ENCODE measurements around the gene CEL. TPM values are rescaled to one million over a fixed set of nuclear protein-coding genes. Genes with fewer than 3 reads are reported as not detected.

CEL gene
- total and polyA plus RNA-seq, 10 of the 15 experiments (the other 5 are each of a cell fraction or from before 2014, with no cell fraction given), result 0.05 to 4.1 (median 0.29) TPM; not detected in 2

DNA sequence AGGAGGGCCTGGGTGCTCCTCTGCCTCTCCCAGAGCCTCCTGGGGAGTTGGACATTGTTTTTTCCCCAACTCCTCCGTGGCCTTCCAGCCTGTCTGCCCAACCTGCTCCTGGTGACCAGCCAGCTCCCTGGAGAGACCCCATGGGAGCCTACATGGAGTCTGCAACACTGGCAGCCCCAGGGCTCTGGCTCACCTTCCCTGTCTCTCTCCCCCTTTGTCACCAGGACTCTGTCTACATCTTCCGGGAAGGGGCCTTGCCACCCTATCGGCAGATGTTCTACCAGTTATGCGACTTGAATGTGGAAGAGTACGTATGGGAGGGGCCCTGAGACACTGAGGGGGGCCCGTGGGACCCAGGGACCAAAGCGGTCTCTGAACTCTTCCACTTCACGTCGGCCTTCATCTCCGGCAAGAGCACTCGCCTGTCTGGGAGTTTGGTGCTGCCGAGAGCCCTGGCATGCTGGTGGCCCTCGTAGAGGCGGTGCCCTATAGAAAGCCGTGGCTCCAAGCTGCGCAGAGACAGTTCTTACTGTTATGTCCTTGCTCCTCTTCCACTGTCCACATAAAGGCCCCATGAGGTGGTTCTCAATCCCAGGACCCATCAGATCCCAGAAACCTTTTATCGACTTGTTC is 5.9 kb upstream of the CEL start:
- H3K27ac ChIP-seq (ENCODE audit: control insufficient read depth, insufficient read depth), result no peak overlapping the region
- H3K9ac ChIP-seq (ENCODE audit: control insufficient read depth, insufficient read depth, low read length), result no peak overlapping the region
- ATAC-seq, result no peak
- no TSS peak for BruUV-seq (replicated peaks)
- no peaks in the 10 kb centered on the region for H3K27me3 ChIP-seq (replicated peaks in 1 of 2; ENCODE audit: control insufficient read depth in 2 of 2, insufficient read depth in 2 of 2, low read length in 1 of 2)
- H2AFZ ChIP-seq (ENCODE audit: control insufficient read depth, low read depth, low read length), result no peak overlapping the region
- WGBS (ENCODE audit: insufficient coverage, insufficient replicate concordance, low lambda C conversion rate, missing lambda C conversion rate), result 97% methylated on average over 17 of the region's 17 CpGs
- CTCF ChIA-PET, result interaction anchor here (1.1 to 2.1 kb wide), 2 partner anchors 34 to 89 kb away, joined by 3 to 4 read pairs; no protein-coding TSS in a partner anchor
- FAIRE-seq, result no peak
- POLR2A ChIA-PET, result no interaction called here
- H3K4me1 ChIP-seq (ENCODE audit: control insufficient read depth, insufficient read depth, low read length), result peaks cover 24% of the 10 kb centered on the region
- SMC1A ChIA-PET (ENCODE audit: uncharacterized antibody, unreplicated experiment), result no interaction called here
- DNase-seq (ENCODE audit: low read depth, low spot score), result no peak
- RAD21 ChIA-PET (ENCODE audit: unreplicated experiment), result no interaction called here
- H3K36me3 ChIP-seq (ENCODE audit: control insufficient read depth in 2 of 2, insufficient read depth in 2 of 2, low read length in 1 of 2), result peaks cover 10 to 33% of the 10 kb centered on the region in 2 experiments; a peak in 3 of 4 replicates
- intact Hi-C loops (cut with micrococcal nuclease; ENCODE audit: unreplicated experiment), result no loop called here
- no peak overlapping the region for H3K4me2 ChIP-seq (ENCODE audit: control insufficient read depth, insufficient read depth)
- in situ Hi-C loops (cut with MboI), result no loop called here
- no peaks in the 10 kb centered on the region for H3K9me3 ChIP-seq (replicated peaks; ENCODE audit: control insufficient read depth, insufficient read depth, low read length)
- H3K4me3 ChIP-seq, result no peak overlapping the region
- no peaks in the 10 kb centered on the region for H3K79me2 ChIP-seq (ENCODE audit: control insufficient read depth, insufficient read depth, low read length)
- no peaks in the 10 kb centered on the region for H4K20me1 ChIP-seq (ENCODE audit: control insufficient read depth, insufficient read depth)
- TF ChIP-seq, protein P1, sequence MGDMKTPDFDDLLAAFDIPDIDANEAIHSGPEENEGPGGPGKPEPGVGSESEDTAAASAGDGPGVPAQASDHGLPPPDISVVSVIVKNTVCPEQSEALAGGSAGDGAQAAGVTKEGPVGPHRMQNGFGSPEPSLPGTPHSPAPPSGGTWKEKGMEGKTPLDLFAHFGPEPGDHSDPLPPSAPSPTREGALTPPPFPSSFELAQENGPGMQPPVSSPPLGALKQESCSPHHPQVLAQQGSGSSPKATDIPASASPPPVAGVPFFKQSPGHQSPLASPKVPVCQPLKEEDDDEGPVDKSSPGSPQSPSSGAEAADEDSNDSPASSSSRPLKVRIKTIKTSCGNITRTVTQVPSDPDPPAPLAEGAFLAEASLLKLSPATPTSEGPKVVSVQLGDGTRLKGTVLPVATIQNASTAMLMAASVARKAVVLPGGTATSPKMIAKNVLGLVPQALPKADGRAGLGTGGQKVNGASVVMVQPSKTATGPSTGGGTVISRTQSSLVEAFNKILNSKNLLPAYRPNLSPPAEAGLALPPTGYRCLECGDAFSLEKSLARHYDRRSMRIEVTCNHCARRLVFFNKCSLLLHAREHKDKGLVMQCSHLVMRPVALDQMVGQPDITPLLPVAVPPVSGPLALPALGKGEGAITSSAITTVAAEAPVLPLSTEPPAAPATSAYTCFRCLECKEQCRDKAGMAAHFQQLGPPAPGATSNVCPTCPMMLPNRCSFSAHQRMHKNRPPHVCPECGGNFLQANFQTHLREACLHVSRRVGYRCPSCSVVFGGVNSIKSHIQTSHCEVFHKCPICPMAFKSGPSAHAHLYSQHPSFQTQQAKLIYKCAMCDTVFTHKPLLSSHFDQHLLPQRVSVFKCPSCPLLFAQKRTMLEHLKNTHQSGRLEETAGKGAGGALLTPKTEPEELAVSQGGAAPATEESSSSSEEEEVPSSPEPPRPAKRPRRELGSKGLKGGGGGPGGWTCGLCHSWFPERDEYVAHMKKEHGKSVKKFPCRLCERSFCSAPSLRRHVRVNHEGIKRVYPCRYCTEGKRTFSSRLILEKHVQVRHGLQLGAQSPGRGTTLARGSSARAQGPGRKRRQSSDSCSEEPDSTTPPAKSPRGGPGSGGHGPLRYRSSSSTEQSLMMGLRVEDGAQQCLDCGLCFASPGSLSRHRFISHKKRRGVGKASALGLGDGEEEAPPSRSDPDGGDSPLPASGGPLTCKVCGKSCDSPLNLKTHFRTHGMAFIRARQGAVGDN (IDR thresholded peaks at IDR 0.05), result no peak
- no peak for TF ChIP-seq ZNF24 (IDR thresholded peaks at IDR 0.05)
- no peak for TF ChIP-seq YY1 (IDR thresholded peaks at IDR 0.05; ENCODE audit: low read depth, low read length)
- TF ChIP-seq KLF5 (IDR thresholded peaks at IDR 0.05; ENCODE audit: partially characterized antibody), result no peak
- TF ChIP-seq RUNX3 (IDR thresholded peaks at IDR 0.05; ENCODE audit: low read length), result no peak
- no peak for TF ChIP-seq CUX1 (IDR thresholded peaks at IDR 0.05; ENCODE audit: insufficient replicate concordance, low read depth, low read length)
- no peak for TF ChIP-seq JUNB (IDR thresholded peaks at IDR 0.05)
- no peak for TF ChIP-seq JUND (IDR thresholded peaks at IDR 0.05; ENCODE audit: low read depth, low read length)
- no peak for TF ChIP-seq SMC3 (IDR thresholded peaks at IDR 0.05; ENCODE audit: borderline replicate concordance, low read length)
- no peak for TF ChIP-seq BMI1 (IDR thresholded peaks at IDR 0.05; ENCODE audit: borderline replicate concordance)
- TF ChIP-seq ELK1 (IDR thresholded peaks at IDR 0.05; ENCODE audit: low read depth, low read length), result no peak
- no peak for TF ChIP-seq ZBED1 (IDR thresholded peaks at IDR 0.05; ENCODE audit: borderline replicate concordance)
- no peak for TF ChIP-seq RAD21 (IDR thresholded peaks at IDR 0.05; ENCODE audit: insufficient read depth, low read depth, low read length)
- no peak for TF ChIP-seq PAX8 (IDR thresholded peaks at IDR 0.05)
- no peak for TF ChIP-seq EGR1 (IDR thresholded peaks at IDR 0.05; ENCODE audit: borderline replicate concordance in 1 of 2, low read depth in 2 of 2, low read length in 2 of 2)
